ENCODE data around the gene GUCY1A1.

GUCY1A1 gene

DNA sequence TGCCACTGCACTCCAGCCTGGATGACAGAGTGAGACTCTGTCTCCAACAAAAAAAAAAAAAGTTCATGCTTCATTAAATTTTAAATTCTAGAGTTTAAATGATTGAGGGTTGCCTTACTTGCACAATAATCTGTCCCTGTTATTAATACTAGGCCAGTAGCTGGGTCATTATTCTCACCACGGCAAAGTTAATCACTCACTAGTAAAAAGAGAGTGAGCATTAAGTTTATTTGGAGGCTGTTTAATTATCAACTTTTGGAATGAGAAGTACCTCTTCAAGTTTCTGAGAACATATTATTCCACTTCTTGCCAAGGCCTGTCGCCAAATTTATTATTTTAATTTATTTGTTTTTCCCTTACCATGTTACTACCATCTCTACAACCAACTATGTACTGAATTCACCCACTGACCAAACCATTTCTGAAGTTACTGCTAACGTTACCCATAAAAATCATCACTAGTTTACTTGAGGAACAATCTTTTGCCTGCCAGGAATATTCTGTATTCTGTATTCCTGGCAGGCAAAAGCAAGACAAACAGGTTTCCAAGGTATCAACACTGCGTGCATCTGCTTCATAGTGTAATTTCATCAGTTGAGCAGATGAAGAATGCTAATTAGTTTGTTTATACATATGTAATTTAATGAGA lies 26.5 kb downstream of the GUCY1A1 start (continued):
- TF ChIP-seq CREB5 (CRISPR knock-in tag; IDR thresholded peaks at IDR 0.05; ENCODE audit: low read depth) = no peak
- TF ChIP-seq ZNF8 (CRISPR knock-in tag; IDR thresholded peaks at IDR 0.05) = no peak
- no peak for TF ChIP-seq TSHZ2 (CRISPR knock-in tag; IDR thresholded peaks at IDR 0.05)
- TF ChIP-seq TCF4 (CRISPR knock-in tag; IDR thresholded peaks at IDR 0.05; ENCODE audit: borderline replicate concordance) = no peak
- no peak for TF ChIP-seq ZFP3 (CRISPR knock-in tag; IDR thresholded peaks at IDR 0.05)
- TF ChIP-seq ISL1 (CRISPR knock-in tag; IDR thresholded peaks at IDR 0.05) = no peak
- TF ChIP-seq RARB (CRISPR knock-in tag; IDR thresholded peaks at IDR 0.05) = no peak
- no peak for TF ChIP-seq PPARA (CRISPR knock-in tag; IDR thresholded peaks at IDR 0.05; ENCODE audit: borderline replicate concordance)

- no peak for TF ChIP-seq ISL1 (CRISPR knock-in tag; IDR thresholded peaks at IDR 0.05)
- TF ChIP-seq CSRNP3 (CRISPR knock-in tag; IDR thresholded peaks at IDR 0.05) = no peak
- TF ChIP-seq ZC3H10 (CRISPR knock-in tag; IDR thresholded peaks at IDR 0.05) = no peak
- TF ChIP-seq ZNF565 (CRISPR knock-in tag; conservative IDR thresholded peaks at IDR 0.05; ENCODE audit: low read depth) = no peak
- no peak for TF ChIP-seq TOX (CRISPR knock-in tag; IDR thresholded peaks at IDR 0.05; ENCODE audit: borderline replicate concordance)
- no peak for TF ChIP-seq BACH2 (CRISPR knock-in tag; IDR thresholded peaks at IDR 0.05; ENCODE audit: borderline replicate concordance)
- TF ChIP-seq ZFP30 (CRISPR knock-in tag; IDR thresholded peaks at IDR 0.05) = no peak
- TF ChIP-seq ARNTL (CRISPR knock-in tag; IDR thresholded peaks at IDR 0.05; ENCODE audit: borderline replicate concordance, low read depth) = no peak
- no peak for TF ChIP-seq ZFP3 (CRISPR knock-in tag; IDR thresholded peaks at IDR 0.05)
- TF ChIP-seq CREB5 (CRISPR knock-in tag; IDR thresholded peaks at IDR 0.05; ENCODE audit: low read depth) = no peak
- TF ChIP-seq ZNF8 (CRISPR knock-in tag; IDR thresholded peaks at IDR 0.05) = no peak
- TF ChIP-seq RARB (CRISPR knock-in tag; IDR thresholded peaks at IDR 0.05) = no peak
- no peak for TF ChIP-seq POU6F1 (CRISPR knock-in tag; IDR thresholded peaks at IDR 0.05; ENCODE audit: borderline replicate concordance, low read depth)
- TF ChIP-seq ESRRG (CRISPR knock-in tag; IDR thresholded peaks at IDR 0.05) = no peak
- ATAC-seq = no peak
These were observed 27.6 kb downstream of the GUCY1A1 start for GRCh38 chr4:155694100-155694785.

GRCh38 chr4:155696226-155696625 lies 29.6 kb downstream of the GUCY1A1 start:
- ATAC-seq = no peak
- TF ChIP-seq BACH2 (CRISPR knock-in tag; IDR thresholded peaks at IDR 0.05; ENCODE audit: borderline replicate concordance) = no peak
- no peak for TF ChIP-seq ZNF70 (CRISPR knock-in tag; IDR thresholded peaks at IDR 0.05)
- no peak for TF ChIP-seq TSHZ2 (CRISPR knock-in tag; IDR thresholded peaks at IDR 0.05)
- TF ChIP-seq RARB (CRISPR knock-in tag; IDR thresholded peaks at IDR 0.05) = no peak
- TF ChIP-seq ARNTL (CRISPR knock-in tag; IDR thresholded peaks at IDR 0.05; ENCODE audit: borderline replicate concordance, low read depth) = no peak
- no peak for TF ChIP-seq PPARA (CRISPR knock-in tag; IDR thresholded peaks at IDR 0.05; ENCODE audit: borderline replicate concordance)
- TF ChIP-seq POU6F1 (CRISPR knock-in tag; IDR thresholded peaks at IDR 0.05; ENCODE audit: borderline replicate concordance, low read depth) = no peak
- no peak for TF ChIP-seq OSR1 (CRISPR knock-in tag; IDR thresholded peaks at IDR 0.05)
- TF ChIP-seq GLIS3 (CRISPR knock-in tag; IDR thresholded peaks at IDR 0.05) = no peak
- no peak for TF ChIP-seq ESRRG (CRISPR knock-in tag; IDR thresholded peaks at IDR 0.05)

All from SK-N-SH treated with all-trans-retinoic acid at 6 μM for 48 hours (cell line).